Heart right ventricle (tissue), 16 donors: ENCODE results near the gene ARHGAP12. TPM values are rescaled to one million over a fixed set of nuclear protein-coding genes. Genes with fewer than 3 reads are reported as not detected.

Source experiments
- ATAC-seq, 8 donors: fragments of 200-7000 bp; cut with Tn5 transposase; one replicate each; pipeline ENCODE4 v1.9.1; 2020; ENCODE audit warnings: mild to moderate bottlenecking in 8 of 8, moderate library complexity in 8 of 8, moderate number of reproducible peaks in 1 of 8
- DNase-seq, 2 donors: peaks; one replicate each; pipeline ENCODE4 v3.0.0-alpha.2; 2020
- H3K27ac ChIP-seq, 10 donors: fragments of 200-600 bp; sonication (generic) in 2 of 10; one replicate each; pipeline versions ENCODE4 v1.5.0 to v1.8.0; 2020 to 2022; ENCODE audit warnings: mild to moderate bottlenecking in 3 of 10
- H3K27me3 ChIP-seq, 7 donors: fragments of 200-600 bp; one replicate each; pipeline ENCODE4 v1.8.0; 2021 to 2022; ENCODE audit warnings: mild to moderate bottlenecking in 2 of 7
- H3K36me3 ChIP-seq, 9 donors: fragments of 200-600 bp; sonication (generic) in 1 of 9; one replicate each; pipeline versions ENCODE4 v1.5.0 to v1.8.0; 2020 to 2022; ENCODE audit warnings: mild to moderate bottlenecking in 2 of 9
- H3K4me1 ChIP-seq, 9 donors: fragments of 200-600 bp; sonication (generic) in 1 of 9; one replicate each; pipeline versions ENCODE4 v1.5.0 to v1.8.0; 2020 to 2022; ENCODE audit warnings: mild to moderate bottlenecking in 4 of 9
- H3K4me3 ChIP-seq, 10 donors: fragments of 200-600 bp; sonication (generic) in 2 of 10; one replicate each; pipeline versions ENCODE4 v1.5.0 to v1.8.0; 2020 to 2022; ENCODE audit warnings: mild to moderate bottlenecking in 7 of 10, moderate library complexity in 2 of 10
- H3K9me3 ChIP-seq, 11 donors: fragments of 200-600 bp in 10 of 11; sonication (generic) in 2 of 11; one replicate each; pipeline versions ENCODE4 v1.5.0 to v1.8.0; 2013 to 2022; ENCODE audit warnings: mild to moderate bottlenecking in 2 of 11, control low read depth in 1 of 11, moderate library complexity in 1 of 11
- CTCF ChIP-seq, 9 donors: fragments of 200-600 bp; sonication (generic) in 2 of 9; IDR thresholded peaks; one replicate each; pipeline versions ENCODE4 v1.5.0 to v1.8.0; 2021 to 2022; ENCODE audit warnings: antibody characterized with exemption in 9 of 9, mild to moderate bottlenecking in 5 of 9, moderate library complexity in 1 of 9
- WGBS, 2 donors: extraction: QIAGEN DNeasy Blood & Tissue Kit; methylation state at CpG; one replicate each; pipeline ENCODE4 v1.1.7; 2013; ENCODE audit warnings: inconsistent platforms in 1 of 2; 5-methylcytosine and 5-hydroxymethylcytosine counted together
- intact Hi-C, 10 donors: fragments of 100-400 bp; cut with DNase I; formaldehyde crosslinking; loops; one replicate each; pipeline versions ENCODE4 v1.11.1 to v1.14.2; 2022
- polyA plus RNA-seq, 2 donors: library from polyadenylated mRNA; stranded (reverse); fragments of 200-250 nt; gene quantifications; one replicate each; pipeline ENCODE4 v1.2.3, GENCODE V29; 2013
- total RNA-seq, 10 donors: library from RNA; stranded (reverse); fragmentation: NEBNext Ultra II Directional in 3 of 10; extraction: Animal tissue kit (Norgen Biotek cat#: 25700) in 3 of 10; gene quantifications; one replicate each; pipeline versions ENCODE4 v1.2.1 to v1.2.4, GENCODE V29; 2021 to 2023
- donor health status: Arrhythmogenic right ventricular cardiomyopathy.
- donor health status: ischemic (EF 13 %, LVEDD 7.1; RV severe dilation, severe dysfunction).
- donor health status: healthy with polysubstance abuse.
- donor health status: DM: no; HTN: yes; CAD: no.
- donor health status: DM: no; HTN: no; CAD: no.
- donor health status: ischemic (EF 25% LVEDD 6.9; RV normal size, moderate dysfunction).
- donor health status: ischemic (EF 25% LVEDD 5.7; RV mildly dilated, moderate dysfunction).
- donor health status: healthy.
- donor health status: DM: yes; HTN: yes; CAD: no.
- donor health status: Ischemic cardiomyopathy.
- donor health status: ischemic (EF 35%, LVEDD 5.7; RV mildly dilated, moderate dysfunction).
- donor health status: nonischemic (EF 11% LVEDD 7.7; RV severe dilation, severe dysfunction).
- donor health status: DM: yes; HTN: yes; CAD: no.
- donor health status: PGD.
- donor health status: ischemic (EF 29% LVEDD 5.4; RV normal size, mild dysfunction).
- donor health status: nonischemic (EF 23%, LVEDD 6.1; RV moderate dilation, normal function).

The ARHGAP12 gene
- total and polyA plus RNA-seq, 12 donors, result 7.6 to 35.2 (median 21.0) TPM

GRCh38 chr10:31886885-31887284 lies 41.7 kb downstream of the ARHGAP12 start:
- Histone ChIP-seq H3K9me3 (no peaks in the 10 kb centered on the region), H3K4me3 (no peak overlapping the region), H3K27ac (peak overlapping the region in 4 of 10 donors; percentile 46 to 68 (median 57)), H3K36me3 (peaks cover 0 to 6% (median 0%) of the 10 kb centered on the region in 9 donors), H3K4me1 (peaks cover 4 to 42% (median 18%) of the 10 kb centered on the region in 9 donors), H3K27me3 (no peaks in the 10 kb centered on the region)
- peak in 7 of 8 donors; percentile 44 to 84 (median 78) for ATAC-seq
- no peak for DNase-seq
- WGBS, 2 donors, result 38 to 47% methylated on average over 1 of the region's 1 CpG
- TF ChIP-seq CTCF (IDR thresholded peaks at IDR 0.05), result no peak
- intact Hi-C loops, result no loop called here

GRCh38 chr10:31885971-31886370 lies 42.7 kb downstream of the ARHGAP12 start:
- H3K9me3 ChIP-seq, result no peaks in the 10 kb centered on the region
- H3K4me1 ChIP-seq, result peaks cover 4 to 42% (median 18%) of the 10 kb centered on the region in 9 donors
- peaks cover 0 to 6% (median 0%) of the 10 kb centered on the region in 9 donors for H3K36me3 ChIP-seq
- intact Hi-C loops, result no loop called here
- H3K27me3 ChIP-seq, result no peaks in the 10 kb centered on the region
- no peak overlapping the region for H3K4me3 ChIP-seq
- TF ChIP-seq CTCF (IDR thresholded peaks at IDR 0.05), result no peak
- H3K27ac ChIP-seq, result peak overlapping the region in 1 of 10 donors; percentile 68
- DNase-seq (no peak), ATAC-seq (no peak)

DNA sequence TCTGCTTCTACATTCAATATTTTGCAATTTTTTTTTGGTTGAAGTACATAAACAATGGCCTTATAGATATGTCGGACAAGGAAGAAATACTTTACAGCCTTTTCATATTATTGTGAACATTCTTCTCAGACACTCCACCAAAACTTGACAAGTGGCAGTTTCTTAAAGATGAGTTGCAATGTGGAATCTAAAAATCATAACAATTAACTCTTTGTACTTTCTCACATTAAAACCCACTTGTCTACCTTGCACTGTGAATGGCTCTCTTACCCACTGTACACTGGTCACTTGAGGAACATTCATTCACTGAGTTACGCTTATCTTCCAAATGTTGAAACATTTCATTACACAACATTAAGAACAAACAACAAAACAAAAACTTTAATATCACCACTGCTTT lies 44.2 kb downstream of the ARHGAP12 start:
- Histone ChIP-seq H3K27me3 (no peaks in the 10 kb centered on the region), H3K4me3 (no peak overlapping the region), H3K4me1 (peaks cover 4 to 37% (median 18%) of the 10 kb centered on the region in 9 donors), H3K36me3 (peaks cover 0 to 6% (median 0%) of the 10 kb centered on the region in 9 donors), H3K27ac (no peak overlapping the region), H3K9me3 (no peaks in the 10 kb centered on the region)
- no peak for DNase-seq
- 92 to 96% methylated on average over 2 of the region's 2 CpGs for WGBS, 2 donors
- intact Hi-C loops, result no loop called here
- no peak for ATAC-seq
- no peak for TF ChIP-seq CTCF (IDR thresholded peaks at IDR 0.05)

- peak in 1 of 8 donors; percentile 22 for ATAC-seq
- intact Hi-C loops, result no loop called here
- TF ChIP-seq CTCF (IDR thresholded peaks at IDR 0.05), result no peak
- Histone ChIP-seq H3K27ac (peak overlapping the region in 1 of 10 donors; percentile 6), H3K27me3 (no peaks in the 10 kb centered on the region), H3K9me3 (no peaks in the 10 kb centered on the region), H3K36me3 (peaks cover 0 to 6% (median 0%) of the 10 kb centered on the region in 9 donors), H3K4me1 (peaks cover 4 to 32% (median 18%) of the 10 kb centered on the region in 9 donors), H3K4me3 (no peak overlapping the region)
- 47 to 58% methylated on average over 3 of the region's 3 CpGs for WGBS, 2 donors
- no peak for DNase-seq
Measured at GRCh38 chr10:31883397-31883796, 45.2 kb downstream of the ARHGAP12 start.
